ENCODE measurements around the gene GALNS. TPM values are rescaled to one million over a fixed set of nuclear protein-coding genes. Genes with fewer than 3 reads are reported as not detected.

Gene GALNS
- polyA plus RNA-seq, 1 donor from 2014 or later: 19.4 TPM

DNA sequence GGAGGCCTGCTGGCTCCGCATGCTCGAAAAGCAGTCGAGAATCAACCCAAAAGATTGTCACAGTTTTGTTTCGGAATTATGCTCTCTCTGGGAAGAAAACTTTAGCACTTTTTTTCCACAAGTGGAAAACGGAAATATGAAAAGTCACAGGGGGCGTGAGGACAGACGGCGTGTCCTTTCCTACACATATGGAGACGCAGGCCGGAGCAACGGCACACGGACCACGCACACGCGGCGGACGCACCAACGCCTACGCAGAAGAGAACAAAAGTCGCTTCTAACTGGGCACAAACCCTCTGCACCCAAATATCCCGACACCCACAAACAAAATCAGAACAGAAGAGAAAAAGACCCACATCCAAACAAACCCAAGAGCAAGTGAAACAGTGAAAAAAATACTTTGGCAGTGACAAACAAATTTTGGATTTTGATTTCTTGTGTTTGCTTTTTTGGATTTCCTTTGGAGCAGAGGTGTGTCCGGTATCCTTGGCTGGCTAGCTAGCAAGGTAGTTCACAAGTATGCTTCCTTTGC, 19.0 kb upstream of the GALNS start:
- H3K79me2 ChIP-seq (replicated peaks; ENCODE audit: insufficient read depth, low read length): no peaks in the 10 kb centered on the region
- no peak overlapping the region for H3K4me2 ChIP-seq (ENCODE audit: low read length)
- no peaks in the 10 kb centered on the region for H3K27me3 ChIP-seq (ENCODE audit: insufficient read depth, low read depth, low read length)
- no peak overlapping the region for H3K9ac ChIP-seq (ENCODE audit: low read length)
- H3K9me3 ChIP-seq (ENCODE audit: low read length): no peaks in the 10 kb centered on the region
- TF ChIP-seq TAF1 (IDR thresholded peaks at IDR 0.05; ENCODE audit: low read depth) (no peak), POLR2AphosphoS5 (IDR thresholded peaks at IDR 0.05) (no peak), SMC3 (conservative IDR thresholded peaks at IDR 0.05; ENCODE audit: poor library complexity) (no peak), RAD21 (conservative IDR thresholded peaks at IDR 0.05) (no peak), MXI1 (conservative IDR thresholded peaks at IDR 0.05; ENCODE audit: poor library complexity, severe bottlenecking) (no peak), EZH2 (IDR thresholded peaks at IDR 0.05; ENCODE audit: borderline replicate concordance, insufficient read depth, low read length, poor library complexity, severe bottlenecking) (no peak), EP300 (conservative IDR thresholded peaks at IDR 0.05; ENCODE audit: poor library complexity, severe bottlenecking) (no peak)
- TF ChIP-seq, protein P1, sequence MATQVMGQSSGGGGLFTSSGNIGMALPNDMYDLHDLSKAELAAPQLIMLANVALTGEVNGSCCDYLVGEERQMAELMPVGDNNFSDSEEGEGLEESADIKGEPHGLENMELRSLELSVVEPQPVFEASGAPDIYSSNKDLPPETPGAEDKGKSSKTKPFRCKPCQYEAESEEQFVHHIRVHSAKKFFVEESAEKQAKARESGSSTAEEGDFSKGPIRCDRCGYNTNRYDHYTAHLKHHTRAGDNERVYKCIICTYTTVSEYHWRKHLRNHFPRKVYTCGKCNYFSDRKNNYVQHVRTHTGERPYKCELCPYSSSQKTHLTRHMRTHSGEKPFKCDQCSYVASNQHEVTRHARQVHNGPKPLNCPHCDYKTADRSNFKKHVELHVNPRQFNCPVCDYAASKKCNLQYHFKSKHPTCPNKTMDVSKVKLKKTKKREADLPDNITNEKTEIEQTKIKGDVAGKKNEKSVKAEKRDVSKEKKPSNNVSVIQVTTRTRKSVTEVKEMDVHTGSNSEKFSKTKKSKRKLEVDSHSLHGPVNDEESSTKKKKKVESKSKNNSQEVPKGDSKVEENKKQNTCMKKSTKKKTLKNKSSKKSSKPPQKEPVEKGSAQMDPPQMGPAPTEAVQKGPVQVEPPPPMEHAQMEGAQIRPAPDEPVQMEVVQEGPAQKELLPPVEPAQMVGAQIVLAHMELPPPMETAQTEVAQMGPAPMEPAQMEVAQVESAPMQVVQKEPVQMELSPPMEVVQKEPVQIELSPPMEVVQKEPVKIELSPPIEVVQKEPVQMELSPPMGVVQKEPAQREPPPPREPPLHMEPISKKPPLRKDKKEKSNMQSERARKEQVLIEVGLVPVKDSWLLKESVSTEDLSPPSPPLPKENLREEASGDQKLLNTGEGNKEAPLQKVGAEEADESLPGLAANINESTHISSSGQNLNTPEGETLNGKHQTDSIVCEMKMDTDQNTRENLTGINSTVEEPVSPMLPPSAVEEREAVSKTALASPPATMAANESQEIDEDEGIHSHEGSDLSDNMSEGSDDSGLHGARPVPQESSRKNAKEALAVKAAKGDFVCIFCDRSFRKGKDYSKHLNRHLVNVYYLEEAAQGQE (IDR thresholded peaks at IDR 0.05; ENCODE audit: borderline replicate concordance): no peak
- TF ChIP-seq, protein P2, sequence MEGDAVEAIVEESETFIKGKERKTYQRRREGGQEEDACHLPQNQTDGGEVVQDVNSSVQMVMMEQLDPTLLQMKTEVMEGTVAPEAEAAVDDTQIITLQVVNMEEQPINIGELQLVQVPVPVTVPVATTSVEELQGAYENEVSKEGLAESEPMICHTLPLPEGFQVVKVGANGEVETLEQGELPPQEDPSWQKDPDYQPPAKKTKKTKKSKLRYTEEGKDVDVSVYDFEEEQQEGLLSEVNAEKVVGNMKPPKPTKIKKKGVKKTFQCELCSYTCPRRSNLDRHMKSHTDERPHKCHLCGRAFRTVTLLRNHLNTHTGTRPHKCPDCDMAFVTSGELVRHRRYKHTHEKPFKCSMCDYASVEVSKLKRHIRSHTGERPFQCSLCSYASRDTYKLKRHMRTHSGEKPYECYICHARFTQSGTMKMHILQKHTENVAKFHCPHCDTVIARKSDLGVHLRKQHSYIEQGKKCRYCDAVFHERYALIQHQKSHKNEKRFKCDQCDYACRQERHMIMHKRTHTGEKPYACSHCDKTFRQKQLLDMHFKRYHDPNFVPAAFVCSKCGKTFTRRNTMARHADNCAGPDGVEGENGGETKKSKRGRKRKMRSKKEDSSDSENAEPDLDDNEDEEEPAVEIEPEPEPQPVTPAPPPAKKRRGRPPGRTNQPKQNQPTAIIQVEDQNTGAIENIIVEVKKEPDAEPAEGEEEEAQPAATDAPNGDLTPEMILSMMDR (IDR thresholded peaks at IDR 0.05; ENCODE audit: poor library complexity, severe bottlenecking): no peak
- no peaks in the 10 kb centered on the region for H3F3A ChIP-seq (ENCODE audit: insufficient read depth, low read length, poor library complexity, severe bottlenecking)
- no peaks in the 10 kb centered on the region for H3K36me3 ChIP-seq (ENCODE audit: insufficient read depth, low read length)
- H3K27ac ChIP-seq (ENCODE audit: low read length): no peak overlapping the region
- H3K4me3 ChIP-seq (ENCODE audit: low read length): no peak overlapping the region
- no peak overlapping the region for H2AFZ ChIP-seq (ENCODE audit: low read depth, low read length)
- H3K9me2 ChIP-seq (ENCODE audit: insufficient read depth, low read length): no peaks in the 10 kb centered on the region
- H4K20me1 ChIP-seq (ENCODE audit: insufficient read depth): no peaks in the 10 kb centered on the region

DNA sequence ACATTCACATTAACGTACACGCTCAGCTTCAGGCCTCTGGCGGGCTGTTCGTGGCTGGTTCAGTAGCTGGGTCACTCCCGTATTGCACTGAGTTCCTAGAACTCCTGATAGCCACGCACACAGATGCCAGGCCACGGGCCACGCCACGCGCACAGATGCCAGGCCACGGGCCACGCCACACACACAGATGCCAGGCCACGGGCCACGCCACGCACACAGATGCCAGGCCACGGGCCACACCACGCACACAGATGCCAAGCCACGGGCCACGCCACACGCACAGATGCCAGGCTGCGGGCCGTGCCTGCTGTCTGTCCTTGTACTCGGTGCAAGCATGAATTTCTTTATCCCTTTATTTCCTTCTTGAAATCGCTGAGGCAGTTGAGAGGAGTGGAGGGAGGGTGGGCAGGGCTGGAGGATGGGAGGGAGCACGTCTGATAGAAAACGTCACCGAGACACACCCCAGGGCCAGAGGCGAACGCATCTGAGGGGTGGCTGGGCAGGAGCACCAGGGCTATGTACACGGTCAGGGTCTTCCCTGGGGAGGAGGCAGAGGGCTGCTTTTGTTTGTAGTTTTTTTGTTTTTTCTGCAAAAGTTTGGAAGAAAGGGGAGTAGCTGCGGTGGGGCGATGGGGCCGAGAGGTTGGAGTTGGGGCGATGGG, 18.3 kb upstream of the GALNS start:
- Histone ChIP-seq H3K27ac (ENCODE audit: low read length) (no peak overlapping the region), H3K9me3 (ENCODE audit: low read length) (no peaks in the 10 kb centered on the region), H3K4me3 (ENCODE audit: low read length) (no peak overlapping the region), H3K9ac (ENCODE audit: low read length) (no peak overlapping the region), H3F3A (ENCODE audit: insufficient read depth, low read length, poor library complexity, severe bottlenecking) (no peaks in the 10 kb centered on the region), H3K79me2 (replicated peaks; ENCODE audit: insufficient read depth, low read length) (no peaks in the 10 kb centered on the region), H3K4me2 (ENCODE audit: low read length) (no peak overlapping the region), H3K36me3 (ENCODE audit: insufficient read depth, low read length) (no peaks in the 10 kb centered on the region), H3K27me3 (ENCODE audit: insufficient read depth, low read depth, low read length) (no peaks in the 10 kb centered on the region), H4K20me1 (ENCODE audit: insufficient read depth) (no peaks in the 10 kb centered on the region), H3K9me2 (ENCODE audit: insufficient read depth, low read length) (no peaks in the 10 kb centered on the region), H2AFZ (ENCODE audit: low read depth, low read length) (no peak overlapping the region)
- TF ChIP-seq TAF1 (IDR thresholded peaks at IDR 0.05; ENCODE audit: low read depth) (no peak), MXI1 (conservative IDR thresholded peaks at IDR 0.05; ENCODE audit: poor library complexity, severe bottlenecking) (no peak), EP300 (conservative IDR thresholded peaks at IDR 0.05; ENCODE audit: poor library complexity, severe bottlenecking) (no peak), POLR2AphosphoS5 (IDR thresholded peaks at IDR 0.05) (no peak)
- TF ChIP-seq, protein P2 (IDR thresholded peaks at IDR 0.05; ENCODE audit: poor library complexity, severe bottlenecking): no peak
- TF ChIP-seq, protein P1 (IDR thresholded peaks at IDR 0.05; ENCODE audit: borderline replicate concordance): no peak
